Left lung (tissue), 10 donors: Measurements from ENCODE around the gene CWC27. TPM values are rescaled to one million over a fixed set of nuclear protein-coding genes. Genes with fewer than 3 reads are reported as not detected.

Source experiments
- ATAC-seq: fragments of 200-7000 bp; cut with Tn5 transposase; one replicate; pipeline ENCODE4 v1.9.1; 2020; ENCODE audit warnings: moderate library complexity
- DNase-seq, 4 donors: peaks; one replicate each; pipeline ENCODE4 v3.0.0-alpha.2; 2013 to 2020
- H3K27ac ChIP-seq, 2 donors: fragments of 200-600 bp; sonication (generic) in 1 of 2; one replicate each; pipeline versions ENCODE4 v1.5.0 to v1.8.0; 2020 to 2021
- H3K27me3 ChIP-seq, 2 donors: fragments of 200-600 bp; sonication (generic) in 1 of 2; one replicate each; pipeline versions ENCODE4 v1.5.0 to v1.8.0; 2020 to 2021
- H3K36me3 ChIP-seq, 2 donors: fragments of 200-600 bp; sonication (generic) in 1 of 2; one replicate each; pipeline versions ENCODE4 v1.5.0 to v1.8.0; 2020 to 2021
- H3K4me1 ChIP-seq, 2 donors: fragments of 200-600 bp; one replicate each; pipeline ENCODE4 v1.8.0; 2021
- H3K4me3 ChIP-seq, 2 donors: fragments of 200-600 bp; sonication (generic) in 1 of 2; one replicate each; pipeline versions ENCODE4 v1.5.0 to v1.8.0; 2020 to 2021; ENCODE audit warnings: mild to moderate bottlenecking in 1 of 2
- H3K9me3 ChIP-seq, 2 donors: fragments of 200-600 bp; sonication (generic) in 1 of 2; one replicate each; pipeline versions ENCODE4 v1.5.0 to v1.8.0; 2020 to 2021
- CTCF ChIP-seq, 2 donors: fragments of 200-600 bp; sonication (generic) in 1 of 2; IDR thresholded peaks; one replicate each; pipeline versions ENCODE4 v1.5.0 to v1.8.0; 2021; ENCODE audit warnings: antibody characterized with exemption in 2 of 2
- intact Hi-C, 2 donors: fragments of 100-400 bp; cut with DNase I; formaldehyde crosslinking; loops; one replicate each; pipeline versions ENCODE4 v1.11.2 to v1.14.2; 2022
- polyA plus RNA-seq, 6 donors: library from polyadenylated mRNA; unstranded; fragments of 120-200 nt; gene quantifications; one replicate each; pipeline ENCODE4 v1.2.1, GENCODE V29; 2013; ENCODE audit not compliant: insufficient read length in 6 of 6
- total RNA-seq, 2 donors: library from RNA; stranded (reverse); fragmentation: NEBNext Ultra II Directional; extraction: Animal tissue kit (Norgen Biotek cat#: 25700); gene quantifications; one replicate each; pipeline ENCODE4 v1.2.1, GENCODE V29; 2021
- donor health status: DM: no; HTN: yes; CAD: no.
- donor health status: DM: no; HTN: no; CAD: no.

The CWC27 gene
- total and polyA plus RNA-seq, 8 donors, result 14.3 to 45.4 (median 36.3) TPM

GRCh38 chr5:64784451-64785025 is 15.8 kb downstream of the CWC27 start:
- no peak overlapping the region for H3K4me3 ChIP-seq
- intact Hi-C loops, result no loop called here
- H3K36me3 ChIP-seq, result peaks cover 0 to 12% of the 10 kb centered on the region in 2 donors
- ATAC-seq, result peak; percentile 90
- no peaks in the 10 kb centered on the region for H3K27me3 ChIP-seq
- H3K9me3 ChIP-seq, result no peaks in the 10 kb centered on the region
- no peak overlapping the region for H3K27ac ChIP-seq
- TF ChIP-seq CTCF (IDR thresholded peaks at IDR 0.05), result peak; percentile 80 to 82
- peak in 3 of 4 donors; percentile 55 to 90 (median 74) for DNase-seq
- H3K4me1 ChIP-seq, result no peaks in the 10 kb centered on the region

GRCh38 chr5:64786372-64786771 is 17.6 kb downstream of the CWC27 start:
- H3K36me3 ChIP-seq, result peaks cover 0 to 12% of the 10 kb centered on the region in 2 donors
- H3K9me3 ChIP-seq, result no peaks in the 10 kb centered on the region
- no peak overlapping the region for H3K27ac ChIP-seq
- no peaks in the 10 kb centered on the region for H3K27me3 ChIP-seq
- ATAC-seq, result no peak
- intact Hi-C loops, result no loop called here
- TF ChIP-seq CTCF (IDR thresholded peaks at IDR 0.05), result no peak
- no peak for DNase-seq
- no peak overlapping the region for H3K4me3 ChIP-seq
- no peaks in the 10 kb centered on the region for H3K4me1 ChIP-seq

GRCh38 chr5:64788156-64788555 is 19.4 kb downstream of the CWC27 start:
- no peak for TF ChIP-seq CTCF (IDR thresholded peaks at IDR 0.05)
- no peaks in the 10 kb centered on the region for H3K9me3 ChIP-seq
- no peak overlapping the region for H3K4me3 ChIP-seq
- peaks cover 0 to 8% of the 10 kb centered on the region in 2 donors for H3K36me3 ChIP-seq
- no peak overlapping the region for H3K27ac ChIP-seq
- intact Hi-C loops, result no loop called here
- ATAC-seq, result no peak
- DNase-seq, result no peak
- H3K27me3 ChIP-seq, result no peaks in the 10 kb centered on the region
- H3K4me1 ChIP-seq, result no peaks in the 10 kb centered on the region

GRCh38 chr5:64789457-64789856 is 20.7 kb downstream of the CWC27 start:
- H3K9me3 ChIP-seq, result no peaks in the 10 kb centered on the region
- no peaks in the 10 kb centered on the region for H3K4me1 ChIP-seq
- ATAC-seq (no peak), DNase-seq (no peak)
- H3K27ac ChIP-seq, result no peak overlapping the region
- H3K4me3 ChIP-seq, result no peak overlapping the region
- TF ChIP-seq CTCF (IDR thresholded peaks at IDR 0.05), result no peak
- no peaks in the 10 kb centered on the region for H3K27me3 ChIP-seq
- intact Hi-C loops, result no loop called here
- H3K36me3 ChIP-seq, result peaks cover 0 to 8% of the 10 kb centered on the region in 2 donors

- peaks cover 0 to 8% of the 10 kb centered on the region in 2 donors for H3K36me3 ChIP-seq
Measured at GRCh38 chr5:64790210-64790609, 21.5 kb downstream of the CWC27 start.

More at GRCh38 chr5:64790210-64790609, 21.5 kb downstream of the CWC27 start:
- no peaks in the 10 kb centered on the region for H3K9me3 ChIP-seq
- no peaks in the 10 kb centered on the region for H3K27me3 ChIP-seq
- ATAC-seq, result no peak
- H3K4me1 ChIP-seq, result no peaks in the 10 kb centered on the region
- no peak for DNase-seq
- H3K4me3 ChIP-seq, result no peak overlapping the region
- TF ChIP-seq CTCF (IDR thresholded peaks at IDR 0.05), result no peak
- H3K27ac ChIP-seq, result no peak overlapping the region
- intact Hi-C loops, result no loop called here
